Measurements from ENCODE around the gene AASDH. TPM values are rescaled to one million over a fixed set of nuclear protein-coding genes. Genes with fewer than 3 reads are reported as not detected.
A peak's percentile ranks its signal among the peaks of the same experiment; 100 is the strongest.

The AASDH gene
- total RNA-seq, 1 donor from 2014 or later: 14.6 TPM

DNA sequence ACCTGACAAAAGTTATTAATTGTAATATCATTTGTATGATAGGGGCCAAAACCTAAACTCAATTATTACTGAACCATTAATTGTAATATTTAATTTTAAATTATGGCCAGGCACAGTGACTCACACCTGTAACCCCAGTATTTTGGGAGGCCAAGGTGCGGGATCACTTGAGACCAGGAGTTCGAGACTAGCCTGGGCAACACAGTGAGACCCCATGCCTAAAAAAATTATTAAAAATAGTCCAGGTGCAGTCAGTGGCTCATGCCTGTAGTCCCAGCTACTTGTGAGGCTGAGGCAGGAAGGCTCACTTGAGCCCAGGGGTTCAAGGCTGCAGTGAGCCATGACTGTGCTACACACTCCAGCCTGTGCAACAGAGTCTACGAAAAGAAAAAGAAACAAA is 30.1 kb upstream of the AASDH start:
- Histone ChIP-seq H3K27me3 (no peaks in the 10 kb centered on the region), H3K9me3 (no peaks in the 10 kb centered on the region), H3K4me1 (no peaks in the 10 kb centered on the region), H3K27ac (no peak overlapping the region), H3K36me3 (no peaks in the 10 kb centered on the region), H3K4me3 (no peak overlapping the region)
- ATAC-seq (no peak), DNase-seq (no peak)
- TF ChIP-seq, protein P1, sequence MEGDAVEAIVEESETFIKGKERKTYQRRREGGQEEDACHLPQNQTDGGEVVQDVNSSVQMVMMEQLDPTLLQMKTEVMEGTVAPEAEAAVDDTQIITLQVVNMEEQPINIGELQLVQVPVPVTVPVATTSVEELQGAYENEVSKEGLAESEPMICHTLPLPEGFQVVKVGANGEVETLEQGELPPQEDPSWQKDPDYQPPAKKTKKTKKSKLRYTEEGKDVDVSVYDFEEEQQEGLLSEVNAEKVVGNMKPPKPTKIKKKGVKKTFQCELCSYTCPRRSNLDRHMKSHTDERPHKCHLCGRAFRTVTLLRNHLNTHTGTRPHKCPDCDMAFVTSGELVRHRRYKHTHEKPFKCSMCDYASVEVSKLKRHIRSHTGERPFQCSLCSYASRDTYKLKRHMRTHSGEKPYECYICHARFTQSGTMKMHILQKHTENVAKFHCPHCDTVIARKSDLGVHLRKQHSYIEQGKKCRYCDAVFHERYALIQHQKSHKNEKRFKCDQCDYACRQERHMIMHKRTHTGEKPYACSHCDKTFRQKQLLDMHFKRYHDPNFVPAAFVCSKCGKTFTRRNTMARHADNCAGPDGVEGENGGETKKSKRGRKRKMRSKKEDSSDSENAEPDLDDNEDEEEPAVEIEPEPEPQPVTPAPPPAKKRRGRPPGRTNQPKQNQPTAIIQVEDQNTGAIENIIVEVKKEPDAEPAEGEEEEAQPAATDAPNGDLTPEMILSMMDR (IDR thresholded peaks at IDR 0.05): no peak
- intact Hi-C loops (cut with DNase I): no loop called here

DNA sequence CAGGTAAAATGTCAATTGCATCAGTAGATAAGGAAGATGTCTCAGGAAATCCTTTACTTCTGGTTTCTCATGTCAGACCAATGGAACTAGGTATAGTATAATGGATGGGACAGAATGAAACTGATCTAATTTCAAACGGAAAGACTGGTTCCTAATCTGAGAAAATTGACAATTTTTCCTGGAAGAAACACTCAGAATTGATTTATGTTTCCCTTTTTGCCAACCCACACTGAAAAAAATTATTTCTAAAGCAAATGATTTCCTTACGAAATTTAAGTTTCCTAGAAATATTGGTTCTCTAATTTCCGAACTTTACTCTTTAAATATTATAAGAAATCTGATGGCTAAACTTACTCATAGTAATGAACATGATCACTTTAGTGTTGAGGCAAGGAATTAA is 29.1 kb upstream of the AASDH start:
- Histone ChIP-seq H3K4me3 (no peak overlapping the region), H3K36me3 (no peaks in the 10 kb centered on the region), H3K4me1 (no peaks in the 10 kb centered on the region), H3K9me3 (no peaks in the 10 kb centered on the region), H3K27me3 (no peaks in the 10 kb centered on the region), H3K27ac (no peak overlapping the region)
- TF ChIP-seq, protein P1 (IDR thresholded peaks at IDR 0.05): no peak
- no peak for ATAC-seq
- intact Hi-C loops (cut with DNase I): no loop called here
- DNase-seq: no peak

DNA sequence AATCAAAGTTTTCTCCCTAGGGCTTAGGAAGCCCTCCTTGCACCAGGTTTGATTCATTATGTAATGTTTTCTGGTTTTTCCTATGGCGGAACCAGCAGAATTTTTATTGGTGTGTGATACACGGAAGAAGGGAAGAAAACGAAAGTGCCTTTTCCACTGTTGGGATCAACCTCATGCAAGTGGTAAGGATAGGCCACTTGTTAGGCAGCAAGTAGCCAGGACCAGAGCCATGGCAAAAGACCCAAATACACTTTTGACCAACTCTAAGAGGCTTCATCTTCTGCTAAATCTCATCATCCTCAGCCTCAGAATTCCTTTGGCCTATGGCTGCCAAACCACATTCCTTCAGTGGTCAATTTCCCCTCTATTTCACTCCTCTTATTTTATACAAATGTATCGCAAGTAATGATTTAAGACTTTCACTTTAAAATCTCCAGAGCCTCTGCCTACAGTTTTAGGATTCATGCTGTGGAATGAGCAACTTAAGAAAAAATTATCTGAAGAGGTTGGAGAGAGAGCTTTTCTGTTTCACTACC is 26.9 kb upstream of the AASDH start:
- Histone ChIP-seq H3K27ac (no peak overlapping the region), H3K4me1 (no peaks in the 10 kb centered on the region), H3K27me3 (no peaks in the 10 kb centered on the region), H3K4me3 (no peak overlapping the region), H3K9me3 (no peaks in the 10 kb centered on the region), H3K36me3 (no peaks in the 10 kb centered on the region)
- TF ChIP-seq, protein P1 (IDR thresholded peaks at IDR 0.05): no peak
- intact Hi-C loops (cut with DNase I): no loop called here
- ATAC-seq (no peak), DNase-seq (no peak)

DNA sequence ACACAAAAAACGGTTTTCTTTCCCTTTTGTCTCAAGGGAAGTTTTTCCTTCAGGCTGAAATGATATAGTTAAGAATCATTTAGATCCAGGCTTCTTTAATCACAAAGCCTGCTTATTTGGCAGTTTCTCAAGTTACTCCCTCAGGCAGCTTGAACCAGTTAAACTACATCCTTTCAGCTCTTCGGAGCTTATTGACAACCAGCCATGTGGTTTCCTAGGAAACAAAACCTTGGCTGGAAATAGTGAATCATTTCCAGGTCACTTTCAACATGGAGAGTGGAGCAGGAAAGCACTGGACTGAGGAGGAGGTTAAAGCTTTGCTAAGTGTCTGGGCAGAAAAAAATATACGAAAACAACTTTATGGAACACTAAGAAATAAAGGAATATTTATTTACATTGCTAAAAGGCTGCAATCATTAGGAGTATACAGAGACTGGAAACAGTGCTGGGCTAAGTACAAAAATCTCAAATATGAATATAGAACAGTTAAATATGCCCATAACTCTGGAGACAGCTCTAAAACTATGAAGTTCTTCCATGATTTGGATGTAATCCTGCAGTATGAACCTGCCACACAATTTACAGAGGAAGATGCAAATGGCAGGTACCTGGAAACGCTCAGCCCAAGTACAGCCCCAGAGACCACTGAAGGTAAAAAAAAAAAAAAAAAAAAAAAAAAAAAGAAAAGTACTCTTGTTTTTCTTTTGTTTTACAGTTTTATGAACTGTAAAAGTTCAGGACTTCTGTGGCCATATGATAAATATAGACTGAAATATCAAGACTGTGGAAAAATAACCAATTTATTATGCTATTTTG is 23.2 kb upstream of the AASDH start:
- H3K9me3 ChIP-seq: no peaks in the 10 kb centered on the region
- DNase-seq: no peak
- peak; percentile 82 for ATAC-seq
- TF ChIP-seq, protein P1 (IDR thresholded peaks at IDR 0.05): no peak
- intact Hi-C loops (cut with DNase I): no loop called here
- H3K36me3 ChIP-seq: no peaks in the 10 kb centered on the region
- peak overlapping the region; percentile 71 for H3K27ac ChIP-seq
- H3K4me1 ChIP-seq: no peaks in the 10 kb centered on the region
- peak overlapping the region; percentile 30 for H3K4me3 ChIP-seq
- H3K27me3 ChIP-seq: no peaks in the 10 kb centered on the region

DNA sequence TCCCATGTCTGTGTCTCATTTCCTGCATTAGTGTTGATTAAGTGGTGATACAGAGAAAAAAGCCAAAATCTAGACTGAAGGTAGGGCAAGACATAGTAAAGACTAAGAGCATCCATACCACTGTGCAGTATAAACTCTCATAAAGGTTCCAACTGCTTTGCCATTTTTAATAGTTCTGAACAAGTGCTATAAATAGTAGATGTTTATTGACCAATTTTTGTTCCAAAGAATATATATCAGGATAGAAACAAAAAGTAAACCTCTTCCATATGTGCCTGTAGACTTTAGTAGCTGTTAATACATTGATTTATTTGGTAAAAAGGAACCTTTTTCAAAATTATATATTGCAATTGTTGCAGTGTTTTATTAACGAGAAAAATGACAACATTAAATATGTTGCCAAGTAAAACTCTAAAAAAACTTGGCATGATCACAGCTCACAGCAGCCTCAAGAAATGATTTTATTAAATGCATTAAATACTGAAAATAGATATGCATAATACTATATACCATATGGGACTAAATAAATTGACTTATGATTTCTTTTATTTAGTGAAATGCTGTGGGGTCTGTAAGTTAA is 22.3 kb upstream of the AASDH start:
- intact Hi-C loops (cut with DNase I): no loop called here
- no peak overlapping the region for H3K4me3 ChIP-seq
- no peaks in the 10 kb centered on the region for H3K27me3 ChIP-seq
- H3K27ac ChIP-seq: peak overlapping the region; percentile 71
- ATAC-seq (no peak), DNase-seq (no peak)
- H3K9me3 ChIP-seq: no peaks in the 10 kb centered on the region
- TF ChIP-seq, protein P1 (IDR thresholded peaks at IDR 0.05): no peak
- no peaks in the 10 kb centered on the region for H3K4me1 ChIP-seq
- H3K36me3 ChIP-seq: no peaks in the 10 kb centered on the region
